SK-N-SH (cell line): Measurements from ENCODE around the gene STAB1.

Source experiments
- EP300 ChIP-seq, 2 experiments: IDR thresholded peaks; 2 replicates each; pipeline versions ENCODE4 v1.4.0 to v1.6.1; 2012; ENCODE audit warnings: borderline replicate concordance in 1 of 2, low read depth in 1 of 2, low read length in 1 of 2
- NFIC ChIP-seq: IDR thresholded peaks from 2 replicates; pipeline ENCODE4 v1.4.0; 2012; ENCODE audit warnings: borderline replicate concordance
- RFX5 ChIP-seq: IDR thresholded peaks from 2 replicates; pipeline ENCODE4 v1.6.1; 2012; ENCODE audit warnings: mild to moderate bottlenecking, improper control_type of control experiment, low read length
- SIN3A ChIP-seq: IDR thresholded peaks from 2 replicates; pipeline ENCODE4 v1.6.1; 2012; ENCODE audit warnings: low read depth, mild to moderate bottlenecking, low read length, moderate library complexity, borderline replicate concordance
- TCF12 ChIP-seq: IDR thresholded peaks from 2 replicates; pipeline ENCODE4 v1.4.0; 2012
- TF ChIP-seq, protein P1 (sequence below): fragments of 200-600 bp; sonication (generic); IDR thresholded peaks from 2 replicates; pipeline ENCODE4 v1.6.1; 2017; ENCODE audit warnings: antibody characterized with exemption, mild to moderate bottlenecking, moderate library complexity

DNA sequence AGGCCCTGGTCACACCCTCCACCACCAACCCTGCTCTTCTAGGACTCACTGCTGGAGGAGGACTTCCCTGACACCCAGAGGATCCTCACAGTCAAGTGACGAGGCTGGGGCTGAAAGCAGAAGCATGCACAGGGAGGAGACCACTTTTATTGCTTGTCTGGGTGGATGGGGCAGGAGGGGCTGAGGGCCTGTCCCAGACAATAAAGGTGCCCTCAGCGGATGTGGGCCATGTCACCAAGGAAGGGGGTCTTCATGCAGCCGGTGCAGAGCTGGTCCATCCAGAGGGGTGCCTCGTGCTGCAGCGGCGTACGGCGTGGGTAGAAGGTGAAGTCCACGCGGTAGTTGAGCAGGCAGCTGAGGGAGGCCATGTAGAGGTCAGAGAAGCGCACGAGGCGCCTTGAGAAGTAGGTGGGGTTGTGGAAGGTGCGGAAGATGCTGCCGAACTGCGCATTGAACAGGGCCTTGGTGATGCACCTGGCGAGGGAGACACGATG is 29.2 kb downstream of the STAB1 start:
- TF ChIP-seq, protein P1, sequence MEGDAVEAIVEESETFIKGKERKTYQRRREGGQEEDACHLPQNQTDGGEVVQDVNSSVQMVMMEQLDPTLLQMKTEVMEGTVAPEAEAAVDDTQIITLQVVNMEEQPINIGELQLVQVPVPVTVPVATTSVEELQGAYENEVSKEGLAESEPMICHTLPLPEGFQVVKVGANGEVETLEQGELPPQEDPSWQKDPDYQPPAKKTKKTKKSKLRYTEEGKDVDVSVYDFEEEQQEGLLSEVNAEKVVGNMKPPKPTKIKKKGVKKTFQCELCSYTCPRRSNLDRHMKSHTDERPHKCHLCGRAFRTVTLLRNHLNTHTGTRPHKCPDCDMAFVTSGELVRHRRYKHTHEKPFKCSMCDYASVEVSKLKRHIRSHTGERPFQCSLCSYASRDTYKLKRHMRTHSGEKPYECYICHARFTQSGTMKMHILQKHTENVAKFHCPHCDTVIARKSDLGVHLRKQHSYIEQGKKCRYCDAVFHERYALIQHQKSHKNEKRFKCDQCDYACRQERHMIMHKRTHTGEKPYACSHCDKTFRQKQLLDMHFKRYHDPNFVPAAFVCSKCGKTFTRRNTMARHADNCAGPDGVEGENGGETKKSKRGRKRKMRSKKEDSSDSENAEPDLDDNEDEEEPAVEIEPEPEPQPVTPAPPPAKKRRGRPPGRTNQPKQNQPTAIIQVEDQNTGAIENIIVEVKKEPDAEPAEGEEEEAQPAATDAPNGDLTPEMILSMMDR, result no peak
- TF ChIP-seq NFIC, result no peak
- TF ChIP-seq RFX5, result no peak
- no peak for TF ChIP-seq TCF12
- no peak for TF ChIP-seq EP300 (IDR thresholded peaks at IDR 0.05; ENCODE audit: borderline replicate concordance in 1 of 2, low read depth in 1 of 2, low read length in 1 of 2)
- TF ChIP-seq SIN3A, result no peak
